GM18858 (cell line): Measurements from ENCODE around the gene NT5C2.
"Not testable (repeated sequence)": the region's sequence is repeated elsewhere in the genome, so short reads cannot be mapped to it uniquely, and the experiment has no call there.

Source experiments
- ATAC-seq: cut with Tn5 transposase; IDR thresholded peaks from one replicate; pipeline ENCODE4 v1.9.1; 2021; ENCODE audit not compliant: unreplicated experiment

The NT5C2 gene

GRCh38 chr10:103202319-103202718 lies 9.2 kb upstream of the NT5C2 start:
- ATAC-seq = no peak

GRCh38 chr10:103199488-103199887 lies 6.4 kb upstream of the NT5C2 start:
- ATAC-seq = no peak

GRCh38 chr10:103198648-103199047 lies 5.6 kb upstream of the NT5C2 start:
- ATAC-seq = no peak

- no peak for ATAC-seq
These were observed 4.8 kb upstream of the NT5C2 start for GRCh38 chr10:103197903-103198302.

GRCh38 chr10:103197174-103197573 lies 4.1 kb upstream of the NT5C2 start:
- no peak for ATAC-seq

GRCh38 chr10:103196516-103196915 lies 3.4 kb upstream of the NT5C2 start:
- ATAC-seq = no peak

GRCh38 chr10:103193820-103194529 lies 903 bp upstream of the NT5C2 start:
- ATAC-seq = no peak

GRCh38 chr10:103192451-103193106 lies 493 bp downstream of the NT5C2 start:
- no peak for ATAC-seq

- ATAC-seq = no peak
These were observed 1.0 kb downstream of the NT5C2 start for GRCh38 chr10:103192089-103192450.

GRCh38 chr10:103191198-103191597 lies 1.9 kb downstream of the NT5C2 start:
- not testable (repeated sequence) for ATAC-seq

GRCh38 chr10:103188853-103189252 lies 4.2 kb downstream of the NT5C2 start:
- no peak for ATAC-seq

- ATAC-seq = no peak
These were observed 6.9 kb downstream of the NT5C2 start for GRCh38 chr10:103186128-103186527.

GRCh38 chr10:103184615-103185014 lies 8.5 kb downstream of the NT5C2 start:
- ATAC-seq = no peak

- ATAC-seq = not testable (repeated sequence)
These were observed 9.1 kb downstream of the NT5C2 start for GRCh38 chr10:103183991-103184451.

- ATAC-seq = no peak
These were observed 11.8 kb downstream of the NT5C2 start for GRCh38 chr10:103181244-103181643.

GRCh38 chr10:103180491-103180890 lies 12.6 kb downstream of the NT5C2 start:
- ATAC-seq = no peak

GRCh38 chr10:103177123-103177522 lies 15.9 kb downstream of the NT5C2 start:
- ATAC-seq = no peak

- ATAC-seq = no peak
These were observed 17.3 kb downstream of the NT5C2 start for GRCh38 chr10:103175580-103176285.

- not testable (repeated sequence) for ATAC-seq
These were observed 18.7 kb downstream of the NT5C2 start for GRCh38 chr10:103174324-103174723.

- ATAC-seq = no peak
These were observed 21.8 kb downstream of the NT5C2 start for GRCh38 chr10:103171278-103171677.

- ATAC-seq = no peak
These were observed 24.6 kb downstream of the NT5C2 start for GRCh38 chr10:103168438-103168837.

- ATAC-seq = not testable (repeated sequence)
These were observed 25.5 kb downstream of the NT5C2 start for GRCh38 chr10:103167554-103167953.
